HL-60 (cell line): ENCODE data around the gene CCDC106.

Experiments used
- DNase-seq, 2 experiments: peaks; one replicate each; pipeline ENCODE4 v3.0.0-alpha.2; 2010 to 2020; ENCODE audit warnings: low read depth in 1 of 2, low spot score in 1 of 2
- H3K27ac ChIP-seq: fragments of 250-450 bp; sonication (Bioruptor Pico); replicated peaks from 2 replicates; pipeline ENCODE4 v1.5.1; 2020; ENCODE audit warnings: mild to moderate bottlenecking, moderate library complexity
- H3K27me3 ChIP-seq: fragments of 250-450 bp; sonication (Bioruptor Pico); 2 replicates; pipeline ENCODE4 v1.5.1; 2021; ENCODE audit warnings: mild to moderate bottlenecking, moderate library complexity; ENCODE audit not compliant: insufficient read depth, poor library complexity, severe bottlenecking
- H3K4me3 ChIP-seq: replicated peaks from 2 replicates; pipeline ENCODE4 v1.5.1; 2011; ENCODE audit warnings: mild to moderate bottlenecking, control low read depth, low read length; ENCODE audit not compliant: insufficient read depth
- GABPA ChIP-seq: IDR thresholded peaks from 2 replicates; pipeline ENCODE4 v1.6.1; 2012; ENCODE audit warnings: low read depth
- POLR2AphosphoS5 ChIP-seq: IDR thresholded peaks from 2 replicates; pipeline ENCODE4 v1.6.1; 2012; ENCODE audit warnings: low read depth
- SPI1 ChIP-seq: IDR thresholded peaks from 2 replicates; pipeline ENCODE4 v1.6.1; 2012; ENCODE audit warnings: low read depth, mild to moderate bottlenecking, borderline replicate concordance
- TF ChIP-seq, protein P1 (sequence below): IDR thresholded peaks from one replicate; pipeline ENCODE4 v1.5.1; 2011; ENCODE audit warnings: low read length, control low read depth, inconsistent platforms; ENCODE audit not compliant: insufficient read depth
- TF ChIP-seq, protein P2 (sequence below): IDR thresholded peaks from 2 replicates; pipeline ENCODE4 v1.6.1; 2012; ENCODE audit warnings: low read depth; ENCODE audit not compliant: insufficient replicate concordance

Gene CCDC106

DNA sequence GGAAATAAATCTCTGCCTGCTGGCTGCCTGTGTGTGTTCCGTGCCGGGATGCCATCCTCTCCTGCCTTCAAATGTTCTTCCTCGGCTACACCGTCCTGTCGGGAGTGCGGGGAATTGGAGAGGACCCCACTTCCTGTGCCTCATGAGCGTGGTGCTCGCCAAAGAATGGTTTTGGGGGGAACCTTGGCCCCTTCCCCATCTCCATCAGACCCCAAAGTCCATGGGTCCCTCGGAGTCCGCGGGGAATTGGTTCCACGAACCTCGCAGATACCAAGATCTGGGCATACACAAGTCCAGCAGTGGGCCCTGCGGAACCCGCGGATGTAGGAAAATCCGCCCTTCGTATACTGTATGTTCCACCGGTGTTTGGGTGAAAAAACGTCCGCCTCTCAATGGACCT is 44.9 kb upstream of the CCDC106 start:
- TF ChIP-seq, protein P1, sequence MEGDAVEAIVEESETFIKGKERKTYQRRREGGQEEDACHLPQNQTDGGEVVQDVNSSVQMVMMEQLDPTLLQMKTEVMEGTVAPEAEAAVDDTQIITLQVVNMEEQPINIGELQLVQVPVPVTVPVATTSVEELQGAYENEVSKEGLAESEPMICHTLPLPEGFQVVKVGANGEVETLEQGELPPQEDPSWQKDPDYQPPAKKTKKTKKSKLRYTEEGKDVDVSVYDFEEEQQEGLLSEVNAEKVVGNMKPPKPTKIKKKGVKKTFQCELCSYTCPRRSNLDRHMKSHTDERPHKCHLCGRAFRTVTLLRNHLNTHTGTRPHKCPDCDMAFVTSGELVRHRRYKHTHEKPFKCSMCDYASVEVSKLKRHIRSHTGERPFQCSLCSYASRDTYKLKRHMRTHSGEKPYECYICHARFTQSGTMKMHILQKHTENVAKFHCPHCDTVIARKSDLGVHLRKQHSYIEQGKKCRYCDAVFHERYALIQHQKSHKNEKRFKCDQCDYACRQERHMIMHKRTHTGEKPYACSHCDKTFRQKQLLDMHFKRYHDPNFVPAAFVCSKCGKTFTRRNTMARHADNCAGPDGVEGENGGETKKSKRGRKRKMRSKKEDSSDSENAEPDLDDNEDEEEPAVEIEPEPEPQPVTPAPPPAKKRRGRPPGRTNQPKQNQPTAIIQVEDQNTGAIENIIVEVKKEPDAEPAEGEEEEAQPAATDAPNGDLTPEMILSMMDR: no peak
- no peak for TF ChIP-seq GABPA
- TF ChIP-seq, protein P2, sequence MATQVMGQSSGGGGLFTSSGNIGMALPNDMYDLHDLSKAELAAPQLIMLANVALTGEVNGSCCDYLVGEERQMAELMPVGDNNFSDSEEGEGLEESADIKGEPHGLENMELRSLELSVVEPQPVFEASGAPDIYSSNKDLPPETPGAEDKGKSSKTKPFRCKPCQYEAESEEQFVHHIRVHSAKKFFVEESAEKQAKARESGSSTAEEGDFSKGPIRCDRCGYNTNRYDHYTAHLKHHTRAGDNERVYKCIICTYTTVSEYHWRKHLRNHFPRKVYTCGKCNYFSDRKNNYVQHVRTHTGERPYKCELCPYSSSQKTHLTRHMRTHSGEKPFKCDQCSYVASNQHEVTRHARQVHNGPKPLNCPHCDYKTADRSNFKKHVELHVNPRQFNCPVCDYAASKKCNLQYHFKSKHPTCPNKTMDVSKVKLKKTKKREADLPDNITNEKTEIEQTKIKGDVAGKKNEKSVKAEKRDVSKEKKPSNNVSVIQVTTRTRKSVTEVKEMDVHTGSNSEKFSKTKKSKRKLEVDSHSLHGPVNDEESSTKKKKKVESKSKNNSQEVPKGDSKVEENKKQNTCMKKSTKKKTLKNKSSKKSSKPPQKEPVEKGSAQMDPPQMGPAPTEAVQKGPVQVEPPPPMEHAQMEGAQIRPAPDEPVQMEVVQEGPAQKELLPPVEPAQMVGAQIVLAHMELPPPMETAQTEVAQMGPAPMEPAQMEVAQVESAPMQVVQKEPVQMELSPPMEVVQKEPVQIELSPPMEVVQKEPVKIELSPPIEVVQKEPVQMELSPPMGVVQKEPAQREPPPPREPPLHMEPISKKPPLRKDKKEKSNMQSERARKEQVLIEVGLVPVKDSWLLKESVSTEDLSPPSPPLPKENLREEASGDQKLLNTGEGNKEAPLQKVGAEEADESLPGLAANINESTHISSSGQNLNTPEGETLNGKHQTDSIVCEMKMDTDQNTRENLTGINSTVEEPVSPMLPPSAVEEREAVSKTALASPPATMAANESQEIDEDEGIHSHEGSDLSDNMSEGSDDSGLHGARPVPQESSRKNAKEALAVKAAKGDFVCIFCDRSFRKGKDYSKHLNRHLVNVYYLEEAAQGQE: no peak
- no peak for TF ChIP-seq SPI1
- TF ChIP-seq POLR2AphosphoS5: no peak
- no peak overlapping the region for H3K4me3 ChIP-seq
- no peaks in the 10 kb centered on the region for H3K27me3 ChIP-seq
- no peak overlapping the region for H3K27ac ChIP-seq
- no peak for DNase-seq

DNA sequence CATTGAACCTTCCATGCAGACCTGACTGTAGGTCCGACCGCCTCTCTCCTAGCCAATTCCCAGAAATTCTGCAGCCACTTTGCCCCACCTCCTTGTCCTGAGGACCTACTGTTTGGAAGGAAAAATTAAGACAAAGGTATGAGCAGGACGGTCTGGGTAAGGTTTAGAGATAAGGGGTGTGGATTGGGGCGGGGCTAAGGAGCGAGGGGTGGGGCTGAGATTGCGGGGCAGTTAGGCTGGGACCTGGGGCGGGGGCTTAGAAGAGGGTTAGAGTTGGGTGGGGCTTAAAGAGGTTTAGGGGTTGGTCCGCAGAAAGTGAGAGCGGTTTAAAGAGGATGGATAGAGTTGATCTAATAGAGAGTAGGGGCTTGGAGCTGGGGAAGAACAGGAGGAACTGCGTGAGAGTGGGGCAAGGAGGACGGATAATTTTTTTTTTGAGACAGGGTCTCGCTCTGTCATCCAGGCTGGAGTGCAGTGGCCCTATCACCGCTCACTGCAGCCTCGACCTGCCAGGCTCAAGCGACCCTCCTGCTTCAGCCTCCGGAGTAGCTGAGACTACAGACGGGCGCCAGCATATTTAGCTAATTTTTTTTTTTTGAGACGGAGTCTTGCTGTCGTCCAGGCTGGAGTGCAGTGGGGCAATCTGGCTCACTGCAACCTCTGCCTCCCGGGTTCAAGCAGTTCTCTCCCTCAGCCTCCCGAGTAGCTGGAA is 44.3 kb upstream of the CCDC106 start:
- peak overlapping the region; percentile 87 for H3K27ac ChIP-seq
- no peak overlapping the region for H3K4me3 ChIP-seq
- no peak for DNase-seq
- TF ChIP-seq GABPA (no peak), POLR2AphosphoS5 (no peak), SPI1 (no peak)
- TF ChIP-seq, protein P1: no peak
- TF ChIP-seq, protein P2: no peak
- no peaks in the 10 kb centered on the region for H3K27me3 ChIP-seq

DNA sequence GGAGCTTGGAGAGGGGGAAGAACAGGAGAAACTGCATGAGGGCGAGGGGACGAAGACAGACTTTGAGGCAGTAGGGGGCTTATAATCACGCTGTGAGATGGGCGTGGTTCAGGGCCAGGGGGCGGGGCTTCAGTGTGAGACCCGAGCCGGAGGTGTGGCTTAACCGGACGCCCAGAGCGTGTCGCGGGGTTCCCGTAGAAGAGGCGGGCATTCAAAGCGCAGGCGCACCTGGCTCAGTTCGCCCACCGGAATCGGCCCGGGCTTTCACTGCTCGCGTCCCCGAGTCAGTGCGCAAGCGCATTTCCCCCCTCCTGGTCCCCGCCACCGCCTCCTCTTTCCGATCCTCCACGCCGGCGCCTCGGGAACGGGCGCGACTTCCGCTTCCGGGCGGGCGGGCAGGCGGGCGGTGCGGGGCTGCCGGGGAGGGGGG is 42.8 kb upstream of the CCDC106 start:
- peak overlapping the region; percentile 88 for H3K4me3 ChIP-seq
- peak; percentile 83 for TF ChIP-seq GABPA
- 0 out of 2 replicates have a peak, but pooled peaks have one; percentile 48 for TF ChIP-seq POLR2AphosphoS5
- TF ChIP-seq, protein P1: no peak
- TF ChIP-seq SPI1: peak; percentile 57; the same call in 1 of the 2 replicates
- TF ChIP-seq, protein P2: no peak
- peak overlapping the region; percentile 87 for H3K27ac ChIP-seq
- H3K27me3 ChIP-seq: no peaks in the 10 kb centered on the region
- DNase-seq: peak; percentile 90 to 97
